HG02870 (cell line): Measurements from ENCODE around the gene PCDH7.

Experiments
- ATAC-seq: cut with Tn5 transposase; IDR thresholded peaks from one replicate; pipeline ENCODE4 v1.9.1; 2021; ENCODE audit warnings: mild to moderate bottlenecking, moderate library complexity; ENCODE audit not compliant: unreplicated experiment

Gene PCDH7, protein sequence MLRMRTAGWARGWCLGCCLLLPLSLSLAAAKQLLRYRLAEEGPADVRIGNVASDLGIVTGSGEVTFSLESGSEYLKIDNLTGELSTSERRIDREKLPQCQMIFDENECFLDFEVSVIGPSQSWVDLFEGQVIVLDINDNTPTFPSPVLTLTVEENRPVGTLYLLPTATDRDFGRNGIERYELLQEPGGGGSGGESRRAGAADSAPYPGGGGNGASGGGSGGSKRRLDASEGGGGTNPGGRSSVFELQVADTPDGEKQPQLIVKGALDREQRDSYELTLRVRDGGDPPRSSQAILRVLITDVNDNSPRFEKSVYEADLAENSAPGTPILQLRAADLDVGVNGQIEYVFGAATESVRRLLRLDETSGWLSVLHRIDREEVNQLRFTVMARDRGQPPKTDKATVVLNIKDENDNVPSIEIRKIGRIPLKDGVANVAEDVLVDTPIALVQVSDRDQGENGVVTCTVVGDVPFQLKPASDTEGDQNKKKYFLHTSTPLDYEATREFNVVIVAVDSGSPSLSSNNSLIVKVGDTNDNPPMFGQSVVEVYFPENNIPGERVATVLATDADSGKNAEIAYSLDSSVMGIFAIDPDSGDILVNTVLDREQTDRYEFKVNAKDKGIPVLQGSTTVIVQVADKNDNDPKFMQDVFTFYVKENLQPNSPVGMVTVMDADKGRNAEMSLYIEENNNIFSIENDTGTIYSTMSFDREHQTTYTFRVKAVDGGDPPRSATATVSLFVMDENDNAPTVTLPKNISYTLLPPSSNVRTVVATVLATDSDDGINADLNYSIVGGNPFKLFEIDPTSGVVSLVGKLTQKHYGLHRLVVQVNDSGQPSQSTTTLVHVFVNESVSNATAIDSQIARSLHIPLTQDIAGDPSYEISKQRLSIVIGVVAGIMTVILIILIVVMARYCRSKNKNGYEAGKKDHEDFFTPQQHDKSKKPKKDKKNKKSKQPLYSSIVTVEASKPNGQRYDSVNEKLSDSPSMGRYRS (N-terminal part only)

DNA sequence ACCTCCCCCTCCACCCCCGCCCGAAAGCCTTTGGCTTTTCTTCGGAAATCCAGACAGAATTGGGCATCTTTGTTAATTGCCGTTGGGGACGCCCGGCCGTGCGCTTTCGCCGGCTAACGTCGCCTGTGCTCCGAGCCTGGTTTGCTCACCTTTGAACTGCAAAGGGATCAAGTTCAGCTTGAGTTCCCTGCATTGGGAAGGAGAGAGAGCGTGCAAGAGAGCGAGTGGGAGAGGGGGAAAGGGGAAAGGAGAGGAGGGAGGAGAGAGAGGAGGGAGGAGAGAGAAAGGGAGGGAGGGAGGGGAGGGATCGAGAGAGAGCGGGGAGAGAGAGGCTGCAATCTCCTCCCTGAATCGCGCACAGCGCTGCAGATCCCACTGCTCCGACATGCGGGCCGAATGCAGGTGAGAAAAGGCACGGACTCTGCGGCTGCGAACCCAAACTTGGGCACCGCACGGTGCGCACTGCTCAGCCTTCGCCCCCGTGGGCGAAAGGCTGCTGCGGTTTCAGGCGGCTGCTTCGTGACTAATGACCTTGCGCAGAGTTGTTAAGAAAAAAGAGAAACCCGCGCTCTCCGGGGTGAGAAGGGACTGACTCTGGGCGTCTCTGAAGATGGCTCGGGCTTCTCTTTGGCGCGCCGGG, at the start of gene PCDH7:
Gene PCDH7, plus strand, starts transcription at position 349 of the 640 bp plus-strand sequence. CDS start 1,054 bp downstream, outside the sequence.
- no peak for ATAC-seq

DNA sequence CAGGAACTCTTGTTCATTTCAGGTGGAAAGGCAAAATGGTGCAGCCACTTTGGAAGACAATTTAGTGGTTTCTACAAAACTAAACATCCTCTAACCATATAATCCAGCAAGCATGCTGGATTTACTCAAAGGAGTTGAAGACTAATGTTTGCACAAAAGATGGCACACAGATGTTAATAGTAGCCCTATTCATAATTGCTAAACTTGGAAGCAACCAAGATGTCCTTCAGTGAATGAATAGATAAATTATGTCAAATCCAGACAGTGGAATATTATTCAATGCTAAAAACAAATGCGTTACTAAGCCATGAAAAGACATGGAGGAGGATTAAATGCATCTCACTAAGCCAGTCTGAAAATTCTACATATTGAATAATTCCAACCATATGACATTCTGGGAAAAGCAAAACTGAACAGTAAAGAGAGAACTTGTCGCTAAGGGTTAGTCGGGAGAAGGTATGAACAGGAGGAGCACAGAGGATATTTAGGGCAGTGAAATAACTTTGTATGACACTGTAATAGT, 48.2 kb upstream of the PCDH7 start:
- no peak for ATAC-seq

DNA sequence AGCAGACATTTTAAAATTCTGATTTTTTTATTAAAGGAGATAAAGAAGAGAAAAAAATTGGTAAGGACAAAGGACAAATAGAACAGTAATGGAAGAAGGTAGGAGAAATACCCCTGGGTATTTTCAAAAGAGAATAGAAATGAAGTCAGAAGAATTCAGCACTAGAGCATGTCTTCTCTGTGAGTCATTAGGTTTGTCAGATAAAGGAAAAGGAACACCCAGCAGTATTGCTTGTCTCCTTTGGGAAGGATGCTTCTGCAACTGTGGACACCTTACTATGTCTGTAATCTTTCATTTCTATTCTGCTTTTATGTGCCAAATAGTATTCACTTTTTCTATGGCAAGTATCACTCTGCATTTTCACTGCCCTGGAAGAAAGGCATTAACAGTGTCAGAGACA, 24.0 kb upstream of the PCDH7 start:
- ATAC-seq, result no peak

DNA sequence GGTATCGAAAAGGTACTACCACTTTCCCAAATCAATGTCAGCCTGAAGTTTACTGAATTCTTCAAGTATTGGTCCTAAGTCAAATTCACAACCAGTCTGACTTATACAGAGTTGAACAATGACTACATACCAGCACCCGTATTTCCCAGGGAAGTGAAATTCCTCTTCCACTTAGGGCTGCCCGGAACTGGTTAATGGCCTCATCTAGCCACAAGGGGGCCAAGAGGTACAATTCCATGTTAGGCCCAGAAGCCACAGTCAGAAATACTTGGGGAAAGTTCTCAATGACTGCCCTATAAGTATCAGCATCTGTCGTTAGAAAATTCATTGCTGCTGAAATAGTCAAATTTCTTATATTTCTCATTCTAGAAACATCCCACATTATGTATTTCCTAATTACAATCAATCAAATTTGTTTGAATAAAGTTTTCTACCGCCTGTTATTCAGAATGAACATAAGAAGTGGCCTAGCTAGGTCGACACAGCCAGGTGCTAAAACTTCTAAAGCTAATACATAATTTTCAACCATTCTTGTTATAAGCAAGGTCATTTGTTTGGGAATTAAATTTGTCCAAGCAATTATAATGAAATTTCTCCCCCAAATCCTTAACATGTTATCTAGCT, 5.6 kb upstream of the PCDH7 start:
- ATAC-seq, result peak; percentile 53

DNA sequence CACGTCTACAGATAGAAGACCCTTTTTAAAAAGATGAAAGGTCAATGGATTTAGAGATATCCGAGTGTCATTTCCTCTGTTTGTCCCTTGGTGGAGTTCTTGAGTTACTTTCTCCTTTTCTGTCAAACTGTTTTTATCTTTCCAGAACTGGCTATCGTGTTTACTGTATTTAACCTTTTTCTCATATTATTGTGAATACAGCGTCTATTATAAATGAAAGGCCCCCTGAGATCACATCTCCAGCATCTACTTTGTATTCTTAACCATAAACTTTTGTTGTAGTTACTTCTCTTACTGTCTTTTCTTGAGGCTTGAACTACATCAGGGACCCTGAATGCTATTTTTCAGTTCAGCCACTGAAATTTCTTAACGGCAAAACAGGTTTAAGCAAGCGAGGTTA, 4.0 kb upstream of the PCDH7 start:
- peak; percentile 35 for ATAC-seq

DNA sequence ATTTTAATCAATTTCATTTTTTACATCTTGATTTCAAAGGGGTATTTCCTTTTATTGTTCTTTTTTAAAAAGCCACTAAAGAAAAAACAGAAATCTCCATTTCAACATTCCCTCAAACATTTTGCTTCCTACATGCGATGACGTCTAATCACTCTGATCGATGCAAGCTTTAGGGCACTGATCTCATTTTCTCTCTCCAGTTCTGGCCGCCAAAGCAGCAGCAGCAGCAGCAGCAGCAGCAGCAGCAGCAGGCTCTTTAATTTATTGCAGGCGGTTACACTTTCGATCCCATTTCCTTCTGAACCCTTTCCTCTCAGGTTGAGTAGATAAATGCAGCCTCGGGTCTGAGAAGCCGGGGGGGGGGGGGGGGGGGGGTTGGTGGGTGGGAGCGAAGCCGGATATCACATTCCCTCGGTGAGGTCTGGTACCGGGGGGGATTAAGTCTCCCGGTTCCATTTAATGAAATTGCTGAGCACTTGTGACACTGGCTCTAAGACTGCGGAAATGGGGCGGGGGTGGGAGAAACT, 3.4 kb upstream of the PCDH7 start:
- peak; percentile 42 for ATAC-seq

DNA sequence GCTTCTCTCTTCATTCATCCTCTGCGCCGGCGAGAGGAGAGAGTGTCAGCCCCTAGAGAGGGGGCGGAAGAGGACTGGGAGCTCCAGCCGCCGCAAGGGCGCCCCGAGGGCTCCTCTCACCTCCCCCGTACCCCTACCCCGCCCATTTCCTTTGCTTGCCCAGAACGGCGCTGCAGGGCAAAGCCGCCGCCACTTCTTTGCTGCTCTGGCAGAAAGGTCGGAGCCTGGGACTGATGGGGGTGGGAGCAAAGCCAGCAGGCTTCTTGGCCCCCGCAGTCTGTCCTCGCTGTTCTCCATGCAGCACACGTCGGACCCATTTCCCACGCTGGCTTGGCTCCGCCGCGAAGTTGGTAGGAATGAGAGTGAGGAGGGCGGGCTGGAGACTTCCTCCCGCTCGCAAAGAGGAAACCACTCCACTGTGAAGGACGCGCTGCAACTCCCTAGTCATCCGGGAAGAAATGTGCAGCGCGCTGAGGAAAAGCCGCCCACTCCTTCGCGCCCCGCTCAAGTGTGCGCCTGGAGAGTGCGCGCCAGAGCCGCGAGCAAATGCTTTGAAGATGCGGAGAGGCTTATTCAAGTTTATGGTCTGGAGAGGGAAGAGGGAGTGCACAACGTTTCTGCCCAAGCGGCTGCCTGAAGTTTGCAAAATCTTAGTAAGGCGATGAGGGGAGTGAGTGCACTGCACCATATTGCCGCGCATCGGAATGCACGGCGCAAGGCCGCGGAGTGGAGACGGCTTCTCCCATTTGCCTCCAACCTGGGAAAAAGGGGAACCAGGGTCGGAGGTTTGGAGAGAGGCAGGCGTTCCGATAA, 2.8 kb upstream of the PCDH7 start:
- peak; percentile 6 for ATAC-seq

DNA sequence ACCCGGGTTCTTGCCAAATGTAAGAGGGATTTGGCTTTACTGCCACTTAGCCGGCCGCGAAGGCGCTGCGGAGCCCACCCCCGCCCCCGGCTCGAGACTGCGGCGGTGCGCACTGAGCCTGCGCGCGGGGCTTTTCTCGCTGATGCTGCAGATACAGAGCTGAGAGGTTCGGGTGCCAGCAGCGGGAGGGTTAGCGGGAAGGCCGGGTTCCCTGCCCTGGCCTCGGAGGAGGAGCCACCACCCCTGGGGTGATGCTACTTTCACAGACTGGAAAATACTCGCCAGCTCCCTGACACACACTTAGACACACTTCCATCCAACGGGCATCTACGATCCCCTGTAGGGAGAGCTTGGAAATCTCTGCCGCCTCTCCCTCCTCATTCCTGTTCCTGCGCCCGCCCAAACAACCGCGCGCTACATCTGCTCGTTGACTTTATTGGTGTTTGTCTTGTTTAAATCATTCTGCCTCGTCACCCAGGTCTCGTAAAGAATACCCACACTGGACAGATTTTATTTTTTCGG, 2.1 kb upstream of the PCDH7 start:
- ATAC-seq, result no peak

DNA sequence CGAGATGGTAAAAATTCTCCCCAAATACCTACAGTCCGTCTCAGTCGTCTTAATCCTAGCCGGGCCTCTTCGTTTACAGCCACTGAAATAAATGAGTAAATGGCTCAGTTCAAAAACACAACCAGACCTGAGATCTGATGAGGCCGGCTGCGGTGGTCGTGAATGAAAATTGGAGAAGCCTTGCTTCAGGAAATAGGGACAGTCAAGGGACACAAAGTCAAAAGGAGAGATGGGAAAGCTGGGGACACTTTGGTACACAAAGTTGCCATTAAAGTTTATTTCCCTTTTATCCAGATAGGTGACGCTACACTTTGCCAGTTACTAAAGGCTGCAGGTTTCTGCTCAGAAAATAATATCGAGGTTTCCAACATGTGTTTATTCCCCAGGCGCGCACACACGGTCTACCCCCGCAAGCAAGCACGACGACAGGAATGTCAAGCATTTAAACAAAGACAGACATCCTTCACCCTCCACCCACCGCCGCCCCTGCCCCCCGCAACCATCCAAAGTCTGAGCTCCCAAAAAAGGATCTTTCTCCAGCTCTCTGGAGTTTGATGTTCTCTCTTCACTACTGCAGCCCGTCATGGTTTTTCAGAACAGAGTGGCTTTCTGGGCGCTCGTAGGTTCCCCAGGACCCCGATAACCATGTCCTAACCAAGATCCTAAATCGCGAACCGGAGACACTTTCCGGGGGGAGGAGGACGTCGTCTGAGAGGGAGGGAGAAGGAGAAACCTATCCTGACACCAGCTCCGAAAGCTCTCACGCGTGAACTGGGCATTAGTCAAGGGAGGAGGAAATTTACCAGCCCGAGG, 1.3 kb upstream of the PCDH7 start:
- ATAC-seq, result no peak

DNA sequence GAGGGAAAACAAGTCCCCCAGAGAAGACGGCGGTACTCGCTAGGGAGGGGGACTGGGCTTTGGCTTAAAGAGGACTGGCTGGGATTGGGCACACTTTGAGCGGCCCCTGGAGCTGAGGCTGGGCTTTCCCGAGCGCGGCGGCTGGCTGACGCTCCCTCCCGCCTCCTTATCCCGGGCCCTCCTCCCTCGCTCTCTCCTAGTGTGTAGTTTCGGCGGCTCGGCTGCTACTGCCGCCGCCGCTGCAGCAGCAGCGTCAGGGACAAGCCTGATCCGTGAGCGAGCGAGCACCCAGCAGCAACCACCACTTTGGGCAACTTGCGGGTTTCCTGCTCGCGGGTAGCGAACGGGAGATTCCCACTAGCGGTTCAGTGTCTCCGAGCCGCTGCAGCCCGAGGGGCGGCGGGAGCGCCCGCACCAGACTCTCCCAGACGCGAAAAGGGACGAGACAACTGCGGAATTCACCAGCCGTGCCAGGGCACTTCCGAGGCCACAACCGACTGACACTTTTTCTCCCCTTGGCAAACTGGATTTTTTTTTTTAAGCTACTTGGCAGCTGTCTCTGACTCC, 632 bp upstream of the PCDH7 start:
- ATAC-seq, result no peak

DNA sequence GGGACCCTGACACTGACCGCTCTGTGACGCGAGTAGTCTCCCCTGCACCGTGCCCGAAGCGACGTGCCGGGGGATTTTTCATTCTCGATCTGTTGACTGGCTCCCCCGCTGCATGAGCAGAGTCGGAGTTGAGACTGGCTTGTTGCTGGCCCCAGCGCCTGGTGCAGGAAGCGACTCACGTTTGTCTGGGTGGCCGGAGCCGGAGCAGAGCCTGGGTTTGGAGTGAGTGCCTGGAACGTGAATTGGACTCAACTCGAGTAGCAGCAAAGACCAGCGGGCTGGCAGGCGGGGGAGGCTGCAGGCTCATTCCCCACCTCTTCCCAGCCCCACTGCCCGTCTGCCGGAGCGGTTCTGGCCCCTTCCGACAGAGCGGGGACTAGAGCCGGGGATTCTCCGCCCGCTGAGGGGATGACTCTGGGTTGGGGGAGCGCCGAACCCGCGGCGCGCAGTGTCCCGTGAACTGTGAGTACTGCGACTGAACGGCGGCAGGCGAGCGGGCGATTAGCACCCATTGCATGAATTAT, 554 bp downstream of the PCDH7 start:
- ATAC-seq, result no peak

DNA sequence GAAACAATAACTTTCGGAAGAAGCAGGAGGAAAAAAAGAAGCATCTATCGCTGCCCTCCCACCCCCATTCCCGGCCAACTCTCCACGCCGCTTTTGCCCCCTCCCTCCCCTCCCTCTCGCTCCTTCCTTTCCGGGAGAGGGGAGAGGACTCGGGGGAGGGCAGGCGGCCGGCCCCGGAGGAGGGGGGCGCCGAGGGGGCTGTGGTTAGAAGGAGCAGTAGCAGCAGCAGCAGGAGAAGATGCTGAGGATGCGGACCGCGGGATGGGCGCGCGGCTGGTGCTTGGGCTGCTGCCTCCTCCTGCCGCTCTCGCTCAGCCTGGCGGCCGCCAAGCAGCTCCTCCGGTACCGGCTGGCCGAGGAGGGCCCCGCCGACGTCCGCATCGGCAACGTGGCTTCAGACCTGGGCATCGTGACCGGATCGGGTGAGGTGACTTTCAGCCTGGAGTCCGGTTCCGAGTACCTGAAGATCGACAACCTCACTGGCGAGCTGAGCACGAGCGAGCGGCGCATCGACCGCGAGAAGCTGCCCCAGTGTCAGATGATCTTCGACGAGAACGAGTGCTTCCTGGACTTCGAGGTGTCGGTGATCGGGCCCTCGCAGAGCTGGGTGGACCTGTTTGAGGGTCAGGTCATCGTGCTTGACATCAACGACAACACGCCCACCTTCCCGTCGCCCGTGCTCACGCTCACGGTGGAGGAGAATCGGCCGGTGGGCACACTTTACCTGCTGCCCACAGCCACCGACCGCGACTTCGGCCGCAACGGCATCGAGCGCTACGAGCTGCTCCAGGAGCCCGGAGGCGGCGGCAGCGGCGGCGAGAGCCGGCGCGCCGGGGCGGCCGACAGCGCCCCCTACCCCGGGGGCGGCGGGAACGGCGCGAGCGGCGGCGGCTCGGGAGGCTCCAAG, 1.3 kb downstream of the PCDH7 start:
- no peak for ATAC-seq

DNA sequence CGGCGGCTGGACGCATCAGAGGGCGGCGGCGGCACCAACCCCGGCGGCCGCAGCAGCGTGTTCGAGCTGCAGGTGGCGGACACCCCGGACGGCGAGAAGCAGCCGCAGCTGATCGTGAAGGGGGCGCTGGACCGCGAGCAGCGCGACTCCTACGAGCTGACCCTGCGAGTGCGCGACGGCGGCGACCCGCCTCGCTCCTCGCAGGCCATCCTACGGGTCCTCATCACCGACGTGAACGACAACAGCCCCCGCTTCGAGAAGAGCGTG, 1.9 kb downstream of the PCDH7 start:
- no peak for ATAC-seq

DNA sequence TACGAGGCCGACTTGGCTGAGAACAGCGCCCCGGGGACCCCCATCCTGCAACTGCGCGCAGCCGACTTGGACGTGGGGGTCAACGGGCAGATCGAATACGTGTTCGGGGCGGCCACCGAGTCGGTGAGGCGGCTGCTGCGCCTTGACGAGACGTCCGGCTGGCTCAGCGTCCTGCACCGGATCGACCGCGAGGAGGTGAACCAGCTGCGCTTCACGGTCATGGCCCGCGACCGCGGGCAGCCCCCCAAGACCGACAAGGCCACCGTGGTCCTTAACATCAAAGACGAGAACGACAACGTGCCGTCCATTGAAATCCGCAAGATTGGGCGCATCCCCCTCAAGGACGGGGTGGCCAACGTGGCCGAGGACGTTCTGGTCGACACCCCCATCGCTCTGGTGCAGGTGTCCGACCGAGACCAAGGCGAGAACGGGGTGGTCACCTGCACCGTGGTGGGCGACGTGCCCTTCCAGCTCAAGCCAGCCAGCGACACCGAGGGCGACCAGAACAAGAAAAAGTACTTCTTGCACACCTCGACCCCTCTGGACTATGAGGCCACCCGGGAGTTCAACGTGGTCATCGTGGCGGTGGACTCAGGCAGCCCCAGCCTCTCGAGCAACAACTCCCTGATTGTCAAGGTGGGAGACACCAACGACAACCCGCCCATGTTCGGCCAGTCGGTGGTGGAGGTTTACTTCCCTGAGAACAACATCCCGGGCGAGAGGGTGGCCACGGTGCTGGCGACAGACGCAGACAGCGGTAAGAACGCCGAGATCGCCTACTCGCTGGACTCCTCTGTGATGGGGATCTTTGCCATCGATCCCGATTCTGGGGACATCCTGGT, 2.4 kb downstream of the PCDH7 start:
- no peak for ATAC-seq

DNA sequence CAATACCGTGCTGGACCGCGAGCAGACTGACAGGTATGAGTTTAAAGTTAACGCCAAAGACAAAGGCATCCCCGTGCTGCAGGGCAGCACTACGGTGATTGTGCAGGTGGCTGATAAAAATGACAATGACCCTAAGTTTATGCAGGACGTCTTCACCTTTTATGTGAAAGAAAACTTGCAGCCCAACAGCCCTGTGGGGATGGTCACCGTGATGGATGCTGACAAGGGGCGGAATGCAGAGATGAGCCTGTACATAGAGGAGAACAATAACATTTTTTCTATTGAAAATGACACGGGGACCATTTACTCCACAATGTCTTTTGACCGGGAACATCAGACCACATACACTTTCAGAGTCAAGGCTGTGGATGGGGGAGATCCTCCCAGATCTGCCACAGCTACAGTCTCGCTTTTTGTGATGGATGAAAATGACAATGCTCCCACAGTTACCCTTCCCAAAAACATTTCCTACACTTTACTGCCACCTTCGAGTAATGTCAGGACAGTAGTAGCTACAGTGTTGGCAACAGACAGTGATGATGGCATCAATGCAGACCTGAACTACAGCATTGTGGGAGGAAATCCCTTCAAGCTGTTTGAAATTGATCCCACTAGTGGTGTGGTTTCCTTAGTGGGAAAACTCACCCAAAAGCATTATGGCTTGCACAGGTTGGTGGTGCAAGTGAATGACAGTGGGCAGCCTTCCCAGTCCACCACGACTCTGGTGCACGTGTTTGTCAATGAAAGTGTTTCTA, 3.2 kb downstream of the PCDH7 start:
- no peak for ATAC-seq
